Mesodermal cell (in vitro differentiated cells): ENCODE results near the gene GALNT2.
A peak's percentile ranks its signal among the peaks of the same experiment; 100 is the strongest.

Source experiments
- H3K27ac ChIP-seq: 2 replicates; pipeline ENCODE4 v1.7.0; 2013; ENCODE audit warnings: mild to moderate bottlenecking, low read depth, low read length, moderate library complexity; ENCODE audit not compliant: severe bottlenecking
- H3K36me3 ChIP-seq: 2 replicates; pipeline ENCODE4 v1.7.1; 2013; ENCODE audit warnings: mild to moderate bottlenecking, low read length, moderate library complexity; ENCODE audit not compliant: control insufficient read depth, insufficient read depth
- H3K4me1 ChIP-seq: one replicate; pipeline ENCODE4 v1.7.1; 2013; ENCODE audit warnings: mild to moderate bottlenecking, low read length; ENCODE audit not compliant: insufficient read depth, control insufficient read depth, poor library complexity, severe bottlenecking
- H3K4me3 ChIP-seq: 2 replicates; pipeline ENCODE4 v1.7.0; 2013; ENCODE audit warnings: low read length, control low read depth, mild to moderate bottlenecking; ENCODE audit not compliant: insufficient read depth, poor library complexity, severe bottlenecking; ENCODE audit errors: extremely low read depth
- H3K9me3 ChIP-seq: 2 replicates; pipeline ENCODE4 v1.7.1; 2013; ENCODE audit warnings: mild to moderate bottlenecking, low read length, moderate library complexity; ENCODE audit not compliant: control insufficient read depth
- WGBS, 2 experiments: methylation state at CpG; one replicate each; pipeline ENCODE4 v1.1.5; 2013; ENCODE audit warnings: missing lambda C conversion rate in 2 of 2; ENCODE audit not compliant: insufficient coverage in 2 of 2; 5-methylcytosine and 5-hydroxymethylcytosine counted together

GALNT2 gene

GRCh38 chr1:230103306-230104173, 36.5 kb downstream of the GALNT2 start:
- H3K27ac ChIP-seq = no peak overlapping the region
- no peak overlapping the region for H3K4me3 ChIP-seq
- H3K9me3 ChIP-seq = no peaks in the 10 kb centered on the region
- 100% methylated on average over 2 of the region's 5 CpGs for WGBS, 2 experiments
- H3K4me1 ChIP-seq = peaks cover 41% of the 10 kb centered on the region
- H3K36me3 ChIP-seq = no peaks in the 10 kb centered on the region

GRCh38 chr1:230104395-230105244, 37.6 kb downstream of the GALNT2 start:
- 46 to 50% methylated on average over 18 of the region's 19 CpGs for WGBS, 2 experiments
- Histone ChIP-seq H3K36me3 (no peaks in the 10 kb centered on the region), H3K4me3 (no peak overlapping the region), H3K4me1 (peaks cover 41% of the 10 kb centered on the region), H3K9me3 (no peaks in the 10 kb centered on the region), H3K27ac (peak overlapping the region; percentile 52)

- Histone ChIP-seq H3K9me3 (no peaks in the 10 kb centered on the region), H3K4me1 (peaks cover 41% of the 10 kb centered on the region), H3K4me3 (no peak overlapping the region), H3K36me3 (no peaks in the 10 kb centered on the region), H3K27ac (peak overlapping the region; percentile 52)
- 85 to 89% methylated on average over 9 to 10 of the region's 12 CpGs for WGBS, 2 experiments
Measured at GRCh38 chr1:230105245-230105753, 38.3 kb downstream of the GALNT2 start.

- WGBS, 2 experiments = 94 to 96% methylated on average over 8 to 9 of the region's 10 CpGs
- H3K36me3 ChIP-seq = no peaks in the 10 kb centered on the region
- peaks cover 41% of the 10 kb centered on the region for H3K4me1 ChIP-seq
- H3K27ac ChIP-seq = no peak overlapping the region
- no peaks in the 10 kb centered on the region for H3K9me3 ChIP-seq
- no peak overlapping the region for H3K4me3 ChIP-seq
Measured at GRCh38 chr1:230105754-230106625, 39.0 kb downstream of the GALNT2 start.

- H3K36me3 ChIP-seq = no peaks in the 10 kb centered on the region
- H3K4me3 ChIP-seq = no peak overlapping the region
- H3K4me1 ChIP-seq = peaks cover 39% of the 10 kb centered on the region
- H3K9me3 ChIP-seq = no peaks in the 10 kb centered on the region
- 64 to 81% methylated on average over 3 to 6 of the region's 6 CpGs for WGBS, 2 experiments
- H3K27ac ChIP-seq = no peak overlapping the region
Measured at GRCh38 chr1:230107941-230108340, 40.9 kb downstream of the GALNT2 start.

- Histone ChIP-seq H3K4me3 (no peak overlapping the region), H3K36me3 (no peaks in the 10 kb centered on the region), H3K27ac (no peak overlapping the region), H3K4me1 (peaks cover 39% of the 10 kb centered on the region), H3K9me3 (no peaks in the 10 kb centered on the region)
- 87 to 92% methylated on average over 12 of the region's 12 CpGs for WGBS, 2 experiments
Measured at GRCh38 chr1:230108580-230108979, 41.5 kb downstream of the GALNT2 start.

GRCh38 chr1:230109066-230109465, 42.0 kb downstream of the GALNT2 start:
- WGBS, 2 experiments = 94 to 95% methylated on average over 9 to 11 of the region's 11 CpGs

GRCh38 chr1:230109895-230110667, 43.0 kb downstream of the GALNT2 start:
- Histone ChIP-seq H3K4me3 (no peak overlapping the region), H3K4me1 (peaks cover 32% of the 10 kb centered on the region), H3K36me3 (peaks cover 9% of the 10 kb centered on the region), H3K9me3 (no peaks in the 10 kb centered on the region), H3K27ac (no peak overlapping the region)
- WGBS, 2 experiments = 81 to 87% methylated on average over 7 to 8 of the region's 11 CpGs

More at GRCh38 chr1:230109066-230109465, 42.0 kb downstream of the GALNT2 start:
- H3K4me3 ChIP-seq = no peak overlapping the region
- peaks cover 39% of the 10 kb centered on the region for H3K4me1 ChIP-seq
- H3K36me3 ChIP-seq = no peaks in the 10 kb centered on the region
- H3K9me3 ChIP-seq = no peaks in the 10 kb centered on the region
- no peak overlapping the region for H3K27ac ChIP-seq

GRCh38 chr1:230110971-230111370, 43.9 kb downstream of the GALNT2 start:
- Histone ChIP-seq H3K9me3 (no peaks in the 10 kb centered on the region), H3K4me1 (peaks cover 27% of the 10 kb centered on the region), H3K36me3 (peaks cover 18% of the 10 kb centered on the region), H3K4me3 (no peak overlapping the region), H3K27ac (no peak overlapping the region)
- 80 to 86% methylated on average over 8 of the region's 8 CpGs for WGBS, 2 experiments
